ENCODE data around the gene MAOB.

GRCh38 chrX:43728002-43728401, 154.2 kb downstream of the MAOB start:
- TF ChIP-seq, protein P1, sequence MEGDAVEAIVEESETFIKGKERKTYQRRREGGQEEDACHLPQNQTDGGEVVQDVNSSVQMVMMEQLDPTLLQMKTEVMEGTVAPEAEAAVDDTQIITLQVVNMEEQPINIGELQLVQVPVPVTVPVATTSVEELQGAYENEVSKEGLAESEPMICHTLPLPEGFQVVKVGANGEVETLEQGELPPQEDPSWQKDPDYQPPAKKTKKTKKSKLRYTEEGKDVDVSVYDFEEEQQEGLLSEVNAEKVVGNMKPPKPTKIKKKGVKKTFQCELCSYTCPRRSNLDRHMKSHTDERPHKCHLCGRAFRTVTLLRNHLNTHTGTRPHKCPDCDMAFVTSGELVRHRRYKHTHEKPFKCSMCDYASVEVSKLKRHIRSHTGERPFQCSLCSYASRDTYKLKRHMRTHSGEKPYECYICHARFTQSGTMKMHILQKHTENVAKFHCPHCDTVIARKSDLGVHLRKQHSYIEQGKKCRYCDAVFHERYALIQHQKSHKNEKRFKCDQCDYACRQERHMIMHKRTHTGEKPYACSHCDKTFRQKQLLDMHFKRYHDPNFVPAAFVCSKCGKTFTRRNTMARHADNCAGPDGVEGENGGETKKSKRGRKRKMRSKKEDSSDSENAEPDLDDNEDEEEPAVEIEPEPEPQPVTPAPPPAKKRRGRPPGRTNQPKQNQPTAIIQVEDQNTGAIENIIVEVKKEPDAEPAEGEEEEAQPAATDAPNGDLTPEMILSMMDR (IDR thresholded peaks at IDR 0.05): no peak
- no peak for TF ChIP-seq POLR2A (IDR thresholded peaks at IDR 0.05)
- TF ChIP-seq EP300 (IDR thresholded peaks at IDR 0.05): no peak
- no peak for TF ChIP-seq POLR2AphosphoS5 (IDR thresholded peaks at IDR 0.05)
